ENCODE measurements around the gene A2M. TPM values are rescaled to one million over a fixed set of nuclear protein-coding genes. Genes with fewer than 3 reads are reported as not detected.

Gene A2M
- total and polyA plus RNA-seq, 2 of the 13 experiments (the other 11 are each of a cell fraction or from before 2014, with no cell fraction given), result 2,807 to 6,551 TPM

DNA sequence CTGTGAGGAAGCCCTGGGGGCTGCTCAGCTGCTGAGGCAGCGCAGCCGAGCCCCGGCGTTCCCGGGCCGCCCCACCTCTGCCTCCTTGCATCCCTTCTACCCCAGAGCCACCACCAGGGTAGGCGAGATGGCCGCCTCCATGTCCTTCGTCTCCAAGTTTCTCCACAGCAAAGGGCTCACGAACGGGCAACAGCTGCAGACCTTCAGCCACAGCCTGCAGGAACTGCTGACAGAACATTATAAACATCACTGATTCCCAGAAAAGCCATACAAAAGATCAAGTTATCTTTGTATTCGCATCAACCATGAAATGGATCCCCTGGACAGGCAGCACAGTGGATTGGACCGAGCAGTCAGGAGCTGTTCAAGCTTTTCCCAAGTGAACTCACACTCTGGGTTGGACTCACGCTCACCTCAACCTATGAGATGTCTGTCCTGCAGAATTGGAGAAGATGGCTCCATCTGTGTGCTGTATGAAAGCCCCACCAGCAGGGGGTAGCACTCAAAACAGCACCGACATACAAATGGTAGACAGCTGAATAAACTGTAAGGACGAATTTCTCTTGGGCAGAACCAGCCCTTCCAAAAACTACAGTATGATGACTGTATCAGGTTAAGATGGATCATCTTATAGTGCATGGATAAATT, 19.4 kb upstream of the A2M start:
- ATAC-seq (peak; percentile 61), DNase-seq (ENCODE audit: low spot score) (peak; percentile 56), FAIRE-seq (no peak)
- Histone ChIP-seq H3K9ac (ENCODE audit: insufficient read depth, low read depth, low read length) (peak overlapping the region; percentile 65), H3K27me3 (ENCODE audit: control insufficient read depth in 1 of 2, insufficient read depth in 2 of 2, low read length in 2 of 2) (no peaks in the 10 kb centered on the region), H4K20me1 (ENCODE audit: insufficient read depth, low read length) (no peaks in the 10 kb centered on the region), H3K27ac (ENCODE audit: extremely low read length, insufficient read depth, low read length) (peak overlapping the region; percentile 96), H3K4me1 (ENCODE audit: insufficient read depth, low read length) (peaks cover 71% of the 10 kb centered on the region), H3K4me2 (ENCODE audit: low read depth, low read length) (peak overlapping the region; percentile 56), H3K9me3 (ENCODE audit: low read length) (peaks cover 11% of the 10 kb centered on the region), H3K4me3 (replicated peaks in 1 of 3; ENCODE audit: insufficient read depth in 1 of 3, low read depth in 2 of 3, low read length in 3 of 3) (peak overlapping the region in 1 of 3 experiments; percentile 49; a peak in 1 of 6 replicates), H3K79me2 (ENCODE audit: insufficient read depth, low read length) (no peaks in the 10 kb centered on the region), H2AFZ (ENCODE audit: low read length) (no peak overlapping the region), H3K36me3 (replicated peaks in 1 of 2; ENCODE audit: control insufficient read depth in 1 of 2, insufficient read depth in 2 of 2, low read length in 2 of 2) (no peaks in the 10 kb centered on the region)
- ChIA-PET POLR2A (interaction anchor here (0.9 to 3.4 kb wide), 12 partner anchors 10 to 70 kb away, joined by 3 to 129 read pairs (median 4); partner anchors contain the start of gene A2M), CTCF (ENCODE audit: low intra/inter-chr PET ratio, low total read pairs) (no interaction called here)
- intact Hi-C loops (cut with micrococcal nuclease; ENCODE audit: unreplicated experiment) (no loop called here), in situ Hi-C loops (cut with HindIII; ENCODE audit: extremely low pct_ligation_motif_present, low pct_unique_long_range_greater_than_20kb) (no loop called here)
- WGBS (ENCODE audit: low lambda C conversion rate), result 85% methylated on average over 15 of the region's 16 CpGs
- no TSS peak for BruUV-seq (replicated peaks)
- TF ChIP-seq AFF4 (CRISPR knock-in tag; IDR thresholded peaks at IDR 0.05), result no peak
- peak; percentile 59; the same call in 1 of the 2 replicates for TF ChIP-seq KAT7 (CRISPR knock-in tag; IDR thresholded peaks at IDR 0.05; ENCODE audit: borderline replicate concordance)
- peak; percentile 25; the same call in 1 of the 2 replicates for TF ChIP-seq ARID3A (IDR thresholded peaks at IDR 0.05; ENCODE audit: low read depth, low read length)
- 0 out of 2 replicates have a peak, but pooled peaks have one; percentile 14 for TF ChIP-seq ZFX (CRISPR knock-in tag; IDR thresholded peaks at IDR 0.05; ENCODE audit: low read depth)
- TF ChIP-seq ZNF143 (CRISPR knock-in tag; IDR thresholded peaks at IDR 0.05), result no peak
- no peak for TF ChIP-seq ATF5 (CRISPR knock-in tag; IDR thresholded peaks at IDR 0.05; ENCODE audit: low read depth)
- TF ChIP-seq, protein P1, sequence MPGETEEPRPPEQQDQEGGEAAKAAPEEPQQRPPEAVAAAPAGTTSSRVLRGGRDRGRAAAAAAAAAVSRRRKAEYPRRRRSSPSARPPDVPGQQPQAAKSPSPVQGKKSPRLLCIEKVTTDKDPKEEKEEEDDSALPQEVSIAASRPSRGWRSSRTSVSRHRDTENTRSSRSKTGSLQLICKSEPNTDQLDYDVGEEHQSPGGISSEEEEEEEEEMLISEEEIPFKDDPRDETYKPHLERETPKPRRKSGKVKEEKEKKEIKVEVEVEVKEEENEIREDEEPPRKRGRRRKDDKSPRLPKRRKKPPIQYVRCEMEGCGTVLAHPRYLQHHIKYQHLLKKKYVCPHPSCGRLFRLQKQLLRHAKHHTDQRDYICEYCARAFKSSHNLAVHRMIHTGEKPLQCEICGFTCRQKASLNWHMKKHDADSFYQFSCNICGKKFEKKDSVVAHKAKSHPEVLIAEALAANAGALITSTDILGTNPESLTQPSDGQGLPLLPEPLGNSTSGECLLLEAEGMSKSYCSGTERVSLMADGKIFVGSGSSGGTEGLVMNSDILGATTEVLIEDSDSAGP (CRISPR knock-in tag; IDR thresholded peaks at IDR 0.05; ENCODE audit: borderline replicate concordance), result 0 out of 2 replicates have a peak, but pooled peaks have one; percentile 15
- TF ChIP-seq ZFP41 (CRISPR knock-in tag; IDR thresholded peaks at IDR 0.05; ENCODE audit: borderline replicate concordance), result no peak
- 0 out of 2 replicates have a peak, but pooled peaks have one; percentile 28 for TF ChIP-seq BRD4 (CRISPR knock-in tag; IDR thresholded peaks at IDR 0.05)
- no peak for TF ChIP-seq KDM3A (CRISPR knock-in tag; IDR thresholded peaks at IDR 0.05; ENCODE audit: low read depth)
- TF ChIP-seq CREB1 (IDR thresholded peaks at IDR 0.05), result 0 out of 2 replicates have a peak, but pooled peaks have one; percentile 7
- no peak for TF ChIP-seq CREB1 (CRISPR knock-in tag; IDR thresholded peaks at IDR 0.05)
- no peak for TF ChIP-seq SP2 (CRISPR knock-in tag; IDR thresholded peaks at IDR 0.05)
- TF ChIP-seq GFI1 (CRISPR knock-in tag; IDR thresholded peaks at IDR 0.05; ENCODE audit: borderline replicate concordance), result 0 out of 2 replicates have a peak, but pooled peaks have one; percentile 14
- no peak for TF ChIP-seq ZNF878 (CRISPR knock-in tag; IDR thresholded peaks at IDR 0.05)

All from HepG2 (cell line).